H9 (cell line): ENCODE measurements around the gene SLC1A6. TPM values are rescaled to one million over a fixed set of nuclear protein-coding genes. Genes with fewer than 3 reads are reported as not detected.

ENCODE experiments used
- DNase-seq: peaks from one replicate; pipeline ENCODE4 v3.0.0-alpha.2; 2017
- H2AFZ ChIP-seq: one replicate; pipeline ENCODE4 v1.6.1; 2013; ENCODE audit warnings: mild to moderate bottlenecking, low read length, control low read depth, moderate library complexity
- H2AK5ac ChIP-seq: 2 replicates; pipeline ENCODE4 v1.6.1; 2013; ENCODE audit warnings: low read length, control low read depth, mixed read lengths; ENCODE audit not compliant: insufficient read length
- H2BK120ac ChIP-seq: one replicate; pipeline ENCODE4 v1.6.1; 2013; ENCODE audit warnings: low read depth, mild to moderate bottlenecking, low read length, control low read depth, inconsistent platforms; ENCODE audit not compliant: poor library complexity, severe bottlenecking
- H2BK12ac ChIP-seq: 2 replicates; pipeline ENCODE4 v1.6.1; 2013; ENCODE audit warnings: low read length, control low read depth, mixed read lengths, low read depth; ENCODE audit not compliant: insufficient read length
- H2BK15ac ChIP-seq: 2 replicates; pipeline ENCODE4 v1.6.1; 2013; ENCODE audit warnings: low read depth, low read length, control low read depth
- H2BK20ac ChIP-seq: one replicate; pipeline ENCODE4 v1.6.1; 2013; ENCODE audit warnings: low read depth, mild to moderate bottlenecking, low read length, control low read depth, inconsistent platforms; ENCODE audit not compliant: poor library complexity, severe bottlenecking
- H2BK5ac ChIP-seq: 2 replicates; pipeline ENCODE4 v1.6.1; 2013; ENCODE audit warnings: low read length, control low read depth, mixed read lengths; ENCODE audit not compliant: insufficient read length
- H3K14ac ChIP-seq: 2 replicates; pipeline ENCODE4 v1.6.1; 2013; ENCODE audit warnings: low read length, control low read depth; ENCODE audit not compliant: insufficient read depth
- H3K18ac ChIP-seq: 2 replicates; pipeline ENCODE4 v1.6.1; 2013; ENCODE audit warnings: low read depth, mild to moderate bottlenecking, mixed read lengths, low read length, control low read depth; ENCODE audit not compliant: insufficient read length
- H3K23ac ChIP-seq: 2 replicates; pipeline ENCODE4 v1.6.1; 2013; ENCODE audit warnings: low read length, control low read depth, mixed read lengths, low read depth; ENCODE audit not compliant: insufficient read length
- H3K23me2 ChIP-seq: 2 replicates; pipeline ENCODE4 v1.6.1; 2013; ENCODE audit warnings: low read depth, mild to moderate bottlenecking, mixed read lengths, low read length, control low read depth; ENCODE audit not compliant: insufficient read length, poor library complexity, severe bottlenecking
- H3K27ac ChIP-seq: 2 replicates; pipeline ENCODE4 v1.5.1; 2013; ENCODE audit warnings: low read length, control low read depth, mixed read lengths, low read depth; ENCODE audit not compliant: insufficient read length
- H3K27me3 ChIP-seq: 2 replicates; pipeline ENCODE4 v1.6.1; 2013; ENCODE audit warnings: low read length, control low read depth, inconsistent platforms; ENCODE audit not compliant: insufficient read depth
- H3K4ac ChIP-seq: 2 replicates; pipeline ENCODE4 v1.6.1; 2013; ENCODE audit warnings: low read depth, mild to moderate bottlenecking, control low read depth, inconsistent platforms, low read length, moderate library complexity
- H3K4me1 ChIP-seq: 2 replicates; pipeline ENCODE4 v1.6.1; 2013; ENCODE audit warnings: low read length, control low read depth, inconsistent platforms; ENCODE audit not compliant: insufficient read depth
- H3K4me2 ChIP-seq: 2 replicates; pipeline ENCODE4 v1.6.1; 2013; ENCODE audit warnings: low read length, control low read depth, mixed read lengths; ENCODE audit not compliant: insufficient read length, insufficient read depth
- H3K56ac ChIP-seq: 2 replicates; pipeline ENCODE4 v1.6.1; 2013; ENCODE audit warnings: low read depth, mild to moderate bottlenecking, mixed read lengths, low read length, control low read depth; ENCODE audit not compliant: insufficient read length
- H3K79me1 ChIP-seq: 2 replicates; pipeline ENCODE4 v1.6.1; 2013; ENCODE audit warnings: low read depth, mild to moderate bottlenecking, moderate library complexity, low read length, control low read depth, inconsistent platforms; ENCODE audit not compliant: insufficient read depth, poor library complexity, severe bottlenecking
- H3K79me2 ChIP-seq: 2 replicates; pipeline ENCODE4 v1.6.1; 2013; ENCODE audit warnings: low read length, control low read depth, inconsistent platforms; ENCODE audit not compliant: insufficient read depth
- H3K9ac ChIP-seq: 2 replicates; pipeline ENCODE4 v1.6.1; 2013; ENCODE audit warnings: low read length, control low read depth, mixed read lengths; ENCODE audit not compliant: insufficient read length; ENCODE audit errors: extremely low read depth
- H3K9me3 ChIP-seq: one replicate; pipeline ENCODE4 v1.6.1; 2013; ENCODE audit warnings: low read depth, low read length, inconsistent platforms; ENCODE audit not compliant: control insufficient read depth
- H3T11ph ChIP-seq: one replicate; pipeline ENCODE4 v1.6.1; 2013; ENCODE audit warnings: mild to moderate bottlenecking, low read length, control low read depth, inconsistent platforms
- H4K20me1 ChIP-seq: one replicate; pipeline ENCODE4 v1.6.1; 2013; ENCODE audit not compliant: control insufficient read depth, insufficient read length, insufficient read depth
- H4K5ac ChIP-seq: 2 replicates; pipeline ENCODE4 v1.6.1; 2013; ENCODE audit warnings: low read depth, mild to moderate bottlenecking, mixed read lengths, low read length, control low read depth; ENCODE audit not compliant: insufficient read length
- H4K8ac ChIP-seq: replicated peaks from 2 replicates; pipeline ENCODE4 v1.6.1; 2013; ENCODE audit warnings: low read length, control low read depth, mixed read lengths, low read depth; ENCODE audit not compliant: insufficient read length
- H4K91ac ChIP-seq: 2 replicates; pipeline ENCODE4 v1.6.1; 2013; ENCODE audit warnings: low read depth, mild to moderate bottlenecking, moderate library complexity, mixed read lengths, low read length, control low read depth; ENCODE audit not compliant: insufficient read length
- H3K27ac Mint-ChIP-seq, 3 experiments: 2 replicates in 2 of 3; 3 replicates in 1 of 3; pipeline ENCODE4 v1.8.0; 2020 to 2021; ENCODE audit warnings: mixed read lengths in 3 of 3, mild to moderate bottlenecking in 1 of 3, moderate library complexity in 1 of 3
- H3K27me3 Mint-ChIP-seq: 2 replicates; pipeline ENCODE4 v1.8.0; 2021; ENCODE audit warnings: low read depth, mild to moderate bottlenecking, moderate library complexity, mixed read lengths
- H3K36me3 Mint-ChIP-seq, 3 experiments: 2 replicates in 2 of 3; 3 replicates in 1 of 3; pipeline ENCODE4 v1.8.0; 2020 to 2021; ENCODE audit warnings: low read depth in 3 of 3, mixed read lengths in 3 of 3; ENCODE audit not compliant: insufficient read depth in 1 of 3
- H3K4me1 Mint-ChIP-seq, 2 experiments: 2 replicates each; pipeline ENCODE4 v1.8.0; 2020; ENCODE audit warnings: mixed read lengths in 2 of 2
- H3K4me3 Mint-ChIP-seq, 2 experiments: 2 replicates in 1 of 2; 3 replicates in 1 of 2; pipeline ENCODE4 v1.8.0; 2020 to 2021; ENCODE audit warnings: mild to moderate bottlenecking in 2 of 2, mixed read lengths in 2 of 2, moderate library complexity in 1 of 2
- H3K9me3 Mint-ChIP-seq, 2 experiments: 2 replicates in 1 of 2; 3 replicates in 1 of 2; pipeline ENCODE4 v1.8.0; 2020; ENCODE audit warnings: mild to moderate bottlenecking in 2 of 2, mixed read lengths in 2 of 2, moderate library complexity in 1 of 2
- WGBS: extraction: QIAGEN DNeasy Blood & Tissue Kit; methylation state at CpG from one replicate; pipeline ENCODE4 v1.1.7; 2013; ENCODE audit warnings: missing lambda C conversion rate, low lambda C conversion rate, mixed read lengths; ENCODE audit not compliant: insufficient read length; ENCODE audit errors: extremely low coverage; 5-methylcytosine and 5-hydroxymethylcytosine counted together
- total RNA-seq: library from RNA; stranded (reverse); gene quantifications from 2 replicates; pipeline ENCODE4 v1.2.1, GENCODE V29; 2021
- TF ChIP-seq, protein P1 (sequence below): fragments of 200-600 bp; sonication (generic); conservative IDR thresholded peaks from 3 replicates; pipeline ENCODE4 v1.8.0; 2021; ENCODE audit warnings: antibody characterized with exemption, mild to moderate bottlenecking

The SLC1A6 gene
- total RNA-seq, 1 experiment from 2014 or later, result 8.3 TPM

GRCh38 chr19:14961956-14962685 lies 17.5 kb downstream of the SLC1A6 start:
- Mint-ChIP-seq H3K27me3 (0 out of 2 replicates have a peak, but pooled peaks cover 1% of the 10 kb centered on the region), H3K27ac (no peak overlapping the region), H3K4me3 (no peak overlapping the region)

More at GRCh38 chr19:14961956-14962685, 17.5 kb downstream of the SLC1A6 start:
- H3K23me2 ChIP-seq, result no peaks in the 10 kb centered on the region
- H2BK120ac ChIP-seq, result no peak overlapping the region
- no peaks in the 10 kb centered on the region for H3K27me3 ChIP-seq
- H3K23ac ChIP-seq, result no peak overlapping the region
- H4K91ac ChIP-seq, result no peak overlapping the region
- no peak overlapping the region for H4K8ac ChIP-seq
- H4K20me1 ChIP-seq, result no peaks in the 10 kb centered on the region
- no peak overlapping the region for H2BK12ac ChIP-seq
- no peak overlapping the region for H3K4me2 ChIP-seq
- Mint-ChIP-seq H3K4me1 (no peaks in the 10 kb centered on the region), H3K36me3 (peaks cover 17 to 25% (median 20%) of the 10 kb centered on the region in 3 experiments), H3K9me3 (peaks cover 10 to 24% of the 10 kb centered on the region in 2 experiments; a peak in 4 of 5 replicates)
- H3K4ac ChIP-seq, result no peak overlapping the region
- H3K14ac ChIP-seq, result no peak overlapping the region
- H3K56ac ChIP-seq, result no peak overlapping the region
- WGBS, result no CpG with 5 or more reads among the region's 24 CpGs
- no peak overlapping the region for H3T11ph ChIP-seq
- no peak overlapping the region for H2BK20ac ChIP-seq
- H3K4me1 ChIP-seq, result no peaks in the 10 kb centered on the region
- H4K5ac ChIP-seq, result no peak overlapping the region
- no peak for DNase-seq
- no peak overlapping the region for H2BK15ac ChIP-seq
- no peak overlapping the region for H3K18ac ChIP-seq
- H3K27ac ChIP-seq, result no peak overlapping the region
- H3K9ac ChIP-seq, result no peak overlapping the region
- no peak overlapping the region for H2AK5ac ChIP-seq
- TF ChIP-seq, protein P1, sequence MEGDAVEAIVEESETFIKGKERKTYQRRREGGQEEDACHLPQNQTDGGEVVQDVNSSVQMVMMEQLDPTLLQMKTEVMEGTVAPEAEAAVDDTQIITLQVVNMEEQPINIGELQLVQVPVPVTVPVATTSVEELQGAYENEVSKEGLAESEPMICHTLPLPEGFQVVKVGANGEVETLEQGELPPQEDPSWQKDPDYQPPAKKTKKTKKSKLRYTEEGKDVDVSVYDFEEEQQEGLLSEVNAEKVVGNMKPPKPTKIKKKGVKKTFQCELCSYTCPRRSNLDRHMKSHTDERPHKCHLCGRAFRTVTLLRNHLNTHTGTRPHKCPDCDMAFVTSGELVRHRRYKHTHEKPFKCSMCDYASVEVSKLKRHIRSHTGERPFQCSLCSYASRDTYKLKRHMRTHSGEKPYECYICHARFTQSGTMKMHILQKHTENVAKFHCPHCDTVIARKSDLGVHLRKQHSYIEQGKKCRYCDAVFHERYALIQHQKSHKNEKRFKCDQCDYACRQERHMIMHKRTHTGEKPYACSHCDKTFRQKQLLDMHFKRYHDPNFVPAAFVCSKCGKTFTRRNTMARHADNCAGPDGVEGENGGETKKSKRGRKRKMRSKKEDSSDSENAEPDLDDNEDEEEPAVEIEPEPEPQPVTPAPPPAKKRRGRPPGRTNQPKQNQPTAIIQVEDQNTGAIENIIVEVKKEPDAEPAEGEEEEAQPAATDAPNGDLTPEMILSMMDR, result no peak
- peaks cover 4% of the 10 kb centered on the region for H3K9me3 ChIP-seq
- H3K79me1 ChIP-seq, result no peaks in the 10 kb centered on the region
- H2AFZ ChIP-seq, result no peak overlapping the region
- no peak overlapping the region for H2BK5ac ChIP-seq
- no peaks in the 10 kb centered on the region for H3K79me2 ChIP-seq
